PC-9 (cell line): ENCODE measurements around the gene ADGRL1. TPM values are rescaled to one million over a fixed set of nuclear protein-coding genes. Genes with fewer than 3 reads are reported as not detected.
"Not testable (repeated sequence)": the region's sequence is repeated elsewhere in the genome, so short reads cannot be mapped to it uniquely, and the experiment has no call there.

Experiments used
- BruUV-seq: library from RNA; stranded (reverse); fragments of 400-500 nt; replicated peaks from 2 replicates; lab custom pipeline; 2021; lab: Mats Ljungman, UMichigan
- CTCF ChIA-PET: fragments of 300-600 bp; sonication (Branson Sonifier 250); formaldehyde crosslinking; loops from one replicate; lab custom pipeline; 2022; ENCODE audit warnings: antibody characterized with exemption; lab: Charles Lee
- POLR2A ChIA-PET: fragments of 300-600 bp; sonication (Branson Sonifier 250); formaldehyde crosslinking; loops from one replicate; lab custom pipeline; 2022; ENCODE audit warnings: antibody characterized with exemption; ENCODE audit not compliant: unreplicated experiment; lab: Charles Lee
- DNase-seq, 2 experiments: peaks; one replicate each; pipeline versions ENCODE4 v3.0.0 to v3.0.0-alpha.2; 2015 to 2022; ENCODE audit warnings: mixed read lengths in 1 of 2
- H2AFZ ChIP-seq: fragments of 200-600 bp; sonication (generic); 2 replicates; pipeline ENCODE4 v1.8.1; 2017; ENCODE audit warnings: antibody characterized with exemption
- H3F3A ChIP-seq: fragments of 200-600 bp; sonication (generic); 2 replicates; pipeline ENCODE4 v1.8.1; 2017; ENCODE audit warnings: antibody characterized with exemption, mild to moderate bottlenecking, low read depth; ENCODE audit not compliant: insufficient read depth
- H3K27ac ChIP-seq: fragments of 200-600 bp; sonication (generic); 2 replicates; pipeline ENCODE4 v1.6.1; 2016; ENCODE audit warnings: mixed run types
- H3K27me3 ChIP-seq: fragments of 200-600 bp; sonication (generic); 2 replicates; pipeline ENCODE4 v1.6.1; 2016; ENCODE audit warnings: low read depth, mixed run types; ENCODE audit not compliant: insufficient read depth
- H3K36me3 ChIP-seq: fragments of 200-600 bp; sonication (generic); 2 replicates; pipeline ENCODE4 v1.6.1; 2016; ENCODE audit warnings: low read depth, mixed run types
- H3K4me1 ChIP-seq: fragments of 200-600 bp; sonication (generic); replicated peaks from 2 replicates; pipeline ENCODE4 v1.6.1; 2016; ENCODE audit warnings: mixed run types; ENCODE audit not compliant: insufficient read depth
- H3K4me2 ChIP-seq: fragments of 200-600 bp; sonication (generic); 2 replicates; pipeline ENCODE4 v1.6.1; 2017; ENCODE audit warnings: mixed run types
- H3K4me3 ChIP-seq: fragments of 200-600 bp; sonication (generic); 2 replicates; pipeline ENCODE4 v1.6.1; 2016; ENCODE audit warnings: mixed run types
- H3K79me2 ChIP-seq: fragments of 200-600 bp; sonication (generic); 2 replicates; pipeline ENCODE4 v1.6.1; 2017; ENCODE audit warnings: low read depth, mixed run types
- H3K9me2 ChIP-seq: fragments of 200-600 bp; sonication (generic); 2 replicates; pipeline ENCODE4 v1.8.1; 2017; ENCODE audit warnings: mild to moderate bottlenecking; ENCODE audit not compliant: insufficient read depth
- H3K9me3 ChIP-seq: fragments of 200-600 bp; sonication (generic); 2 replicates; pipeline ENCODE4 v1.8.1; 2016; ENCODE audit warnings: low read depth; ENCODE audit not compliant: insufficient read depth
- H4K20me1 ChIP-seq: fragments of 200-600 bp; sonication (generic); 2 replicates; pipeline ENCODE4 v1.8.1; 2017; ENCODE audit not compliant: insufficient read depth
- CTCF ChIP-seq: fragments of 200-600 bp; sonication (generic); conservative IDR thresholded peaks from 2 replicates; pipeline ENCODE4 v1.6.1; 2017; ENCODE audit warnings: mixed run types, antibody characterized with exemption, mild to moderate bottlenecking, moderate library complexity
- EZH2 ChIP-seq: fragments of 200-600 bp; sonication (generic); IDR thresholded peaks from 2 replicates; pipeline ENCODE4 v1.8.0; 2017; ENCODE audit warnings: antibody characterized with exemption, low read depth
- intact Hi-C: fragments of 100-400 bp; cut with micrococcal nuclease; formaldehyde crosslinking; loops from one replicate; pipeline ENCODE4 v1.10.0; 2022; ENCODE audit not compliant: unreplicated experiment
- total RNA-seq: library from RNA; stranded (reverse); gene quantifications from 2 replicates; pipeline ENCODE4 v1.2.3, GENCODE V29; 2021

Gene ADGRL1
- total RNA-seq, 1 experiment from 2014 or later = 31.5 TPM

GRCh38 chr19:14203177-14203576, 2.8 kb downstream of the ADGRL1 start:
- Histone ChIP-seq H3K4me1 (no peaks in the 10 kb centered on the region), H3K27ac (no peak overlapping the region), H3K79me2 (peaks cover 16% of the 10 kb centered on the region; the same call in 1 of the 2 replicates), H2AFZ (no peak overlapping the region), H3F3A (peaks cover 12% of the 10 kb centered on the region; the same call in 1 of the 2 replicates), H3K9me2 (no peaks in the 10 kb centered on the region), H4K20me1 (peaks cover 10% of the 10 kb centered on the region), H3K27me3 (no peaks in the 10 kb centered on the region; the same call in 1 of the 2 replicates), H3K4me3 (no peak overlapping the region), H3K36me3 (no peaks in the 10 kb centered on the region), H3K4me2 (no peak overlapping the region), H3K9me3 (no peaks in the 10 kb centered on the region)
- TF ChIP-seq CTCF = no peak
- TF ChIP-seq EZH2 = no peak
- CTCF ChIA-PET = no interaction called here
- no TSS peak for BruUV-seq
- POLR2A ChIA-PET = no interaction called here
- intact Hi-C loops = loop anchor here (5.0 to 10.0 kb wide), 2 partner anchors 144 to 202 kb away; no protein-coding TSS in a partner anchor
- no peak for DNase-seq

DNA sequence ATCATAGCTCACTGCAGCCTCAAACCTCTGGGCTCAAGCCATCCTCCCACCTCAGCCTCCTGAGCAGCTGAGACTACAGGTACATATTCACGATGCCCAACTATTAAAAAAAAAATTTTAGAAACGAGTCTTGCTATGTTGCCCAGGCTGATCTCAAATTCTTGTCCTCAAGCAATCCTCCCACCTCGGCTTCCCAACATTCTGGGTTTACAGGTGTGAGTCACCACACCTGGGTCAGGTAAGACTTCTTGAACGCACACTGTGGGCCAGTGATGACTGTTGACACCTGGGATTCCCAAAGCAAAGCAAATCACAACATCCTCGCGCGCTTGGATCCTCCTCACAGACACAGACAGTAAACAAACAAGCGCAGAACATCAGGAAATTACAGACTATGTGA, 4.5 kb downstream of the ADGRL1 start:
- H3K9me2 ChIP-seq, H3K36me3 ChIP-seq, DNase-seq, H2AFZ ChIP-seq, H3K27ac ChIP-seq, H3K9me3 ChIP-seq, BruUV-seq, H3K4me2 ChIP-seq, H3K27me3 ChIP-seq, H3K4me1 ChIP-seq, H3K4me3 ChIP-seq, POLR2A ChIA-PET: not testable (repeated sequence)
- peaks cover 12% of the 10 kb centered on the region; the same call in 1 of the 2 replicates for H3F3A ChIP-seq
- CTCF ChIA-PET = interaction anchor here (0.7 kb wide), 1 partner anchor 271 kb away, joined by 6 read pairs; no protein-coding TSS in a partner anchor
- intact Hi-C loops = loop anchor here (5.0 to 10.0 kb wide), 2 partner anchors 146 to 203 kb away; no protein-coding TSS in a partner anchor
- H4K20me1 ChIP-seq = peaks cover 10% of the 10 kb centered on the region
- peaks cover 16% of the 10 kb centered on the region; the same call in 1 of the 2 replicates for H3K79me2 ChIP-seq

DNA sequence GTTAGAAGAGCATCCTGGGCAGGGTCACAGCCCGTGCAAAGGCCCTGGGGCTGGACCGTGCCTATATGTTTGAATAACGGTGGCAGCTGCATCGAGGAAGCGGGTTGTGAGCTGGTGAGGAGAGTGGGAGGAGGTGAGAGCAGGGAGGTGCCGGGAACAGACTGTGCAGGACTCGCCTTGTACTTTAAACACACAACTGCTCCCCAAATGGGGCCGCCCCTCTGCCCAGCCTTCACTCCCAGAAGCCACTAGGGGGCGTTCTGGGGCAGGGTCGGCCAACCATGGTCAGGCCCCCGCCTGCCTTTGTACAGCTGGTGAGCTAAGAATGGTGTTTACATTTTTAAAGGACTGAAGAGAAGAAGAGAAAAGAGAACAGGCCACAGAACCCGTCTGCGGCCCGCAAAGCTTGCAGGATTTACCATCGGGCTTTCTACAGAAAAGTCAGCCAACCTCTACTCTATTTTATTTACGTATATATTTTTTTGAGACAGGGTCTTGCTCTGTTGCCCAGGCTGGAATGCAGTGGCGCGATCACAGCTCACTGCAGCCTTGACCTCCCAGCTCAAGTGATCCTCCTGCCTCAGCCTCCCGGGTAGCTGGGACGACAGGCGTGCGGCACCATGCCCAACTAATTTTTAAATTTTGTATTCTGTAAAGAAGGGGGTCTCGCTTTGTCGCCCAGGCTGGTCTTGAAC, 5.7 kb downstream of the ADGRL1 start:
- H3K4me3 ChIP-seq, H2AFZ ChIP-seq, POLR2A ChIA-PET, H3K4me1 ChIP-seq, H3K4me2 ChIP-seq, H3K27me3 ChIP-seq, BruUV-seq, H3K9me2 ChIP-seq, H3K27ac ChIP-seq, H3K9me3 ChIP-seq, H3K36me3 ChIP-seq: not testable (repeated sequence)
- peaks cover 15% of the 10 kb centered on the region; the same call in 1 of the 2 replicates for H3K79me2 ChIP-seq
- TF ChIP-seq CTCF = peak; percentile 81
- CTCF ChIA-PET = interaction anchor here (0.7 kb wide), 1 partner anchor 148 kb away, joined by 3 read pairs; no protein-coding TSS in a partner anchor
- H4K20me1 ChIP-seq = peaks cover 10% of the 10 kb centered on the region
- intact Hi-C loops = loop anchor here (5.0 to 10.0 kb wide), 2 partner anchors 147 to 205 kb away; no protein-coding TSS in a partner anchor
- peak in 1 of 2 experiments; percentile 45 for DNase-seq
- H3F3A ChIP-seq = peaks cover 12% of the 10 kb centered on the region; the same call in 1 of the 2 replicates
